ENCODE data around the gene LTB. TPM values are rescaled to one million over a fixed set of nuclear protein-coding genes. Genes with fewer than 3 reads are reported as not detected.

LTB gene
- total and polyA plus RNA-seq, 2 of the 4 experiments (the other 2 are of a cell fraction): not detected

DNA sequence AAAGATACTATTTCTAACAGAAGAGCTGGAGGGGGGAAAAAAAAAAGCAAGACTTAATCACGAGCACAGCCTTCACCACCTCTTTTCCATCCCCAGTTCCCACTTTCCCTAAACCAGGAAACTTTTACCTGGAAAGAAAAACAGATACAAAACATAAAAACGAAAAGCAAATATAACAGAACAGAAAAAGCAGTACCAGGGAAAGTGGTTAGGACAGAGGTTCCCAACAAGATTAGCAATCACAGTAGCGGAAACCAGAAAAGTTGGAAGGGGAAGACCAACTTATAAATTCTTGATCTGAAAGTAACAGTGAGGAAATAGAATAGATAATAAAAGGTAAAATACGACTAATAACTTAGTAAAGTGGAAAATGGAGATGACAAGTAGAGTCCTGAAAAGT is 41.6 kb downstream of the LTB start:
- no peak overlapping the region for H2BK15ac ChIP-seq (ENCODE audit: low read depth, low read length)
- dilution Hi-C loops (cut with HindIII; ENCODE audit: low sequenced_read_pairs, unreplicated experiment): no loop called here
- peak overlapping the region; percentile 99 for H2BK5ac ChIP-seq (ENCODE audit: low read depth, low read length, poor library complexity, severe bottlenecking)
- H2AK5ac ChIP-seq (ENCODE audit: low read depth, low read length): peak overlapping the region; percentile 99
- H3K9me1 ChIP-seq (ENCODE audit: insufficient read depth, low read length): 0 out of 2 replicates have a peak, but pooled peaks cover 6% of the 10 kb centered on the region
- no peaks in the 10 kb centered on the region for H3K9me3 ChIP-seq (ENCODE audit: control insufficient read depth, insufficient read depth, low read length)
- peak overlapping the region; percentile 87 for H4K5ac ChIP-seq (ENCODE audit: low read depth, low read length)
- H3K14ac ChIP-seq (replicated peaks; ENCODE audit: low read depth, low read length): peak overlapping the region; percentile 100
- H2AFZ ChIP-seq (replicated peaks; ENCODE audit: low read length, poor library complexity): no peak overlapping the region
- H4K91ac ChIP-seq (ENCODE audit: insufficient read depth, low read depth, low read length): peak overlapping the region; percentile 99
- in situ Hi-C loops (cut with MboI; ENCODE audit: low sequenced_read_pairs): loop anchor here (5.0 to 10.0 kb wide), 2 partner anchors 48 to 294 kb away; no protein-coding TSS in a partner anchor
- no TSS peak for BruUV-seq (replicated peaks)
- peak overlapping the region; percentile 72 for H3K4me3 ChIP-seq (ENCODE audit: insufficient read depth, low read depth, low read length)
- H3K4me2 ChIP-seq (ENCODE audit: low read depth, low read length): peak overlapping the region; percentile 85
- H3K27me3 ChIP-seq (ENCODE audit: control insufficient read depth, insufficient read depth, low read length): no peaks in the 10 kb centered on the region
- peak overlapping the region; percentile 96 for H3K4ac ChIP-seq (ENCODE audit: low read depth, low read length)
- ChIA-PET POLR2A (ENCODE audit: unreplicated experiment) (interaction anchor here (0.6 kb wide), 1 partner anchor 120 kb away, joined by 4 read pairs; the partner anchor contains the start of gene C6orf47), CTCF (interaction anchor here (1.0 to 1.1 kb wide), 2 partner anchors 8 to 55 kb away, joined by 3 read pairs; no protein-coding TSS in a partner anchor)
- H4K20me1 ChIP-seq (ENCODE audit: insufficient read depth, low read length): peaks cover 61% of the 10 kb centered on the region
- peaks cover 17 to 55% of the 10 kb centered on the region in 2 experiments for H3K79me1 ChIP-seq (ENCODE audit: low read depth in 1 of 2, low read length in 2 of 2)
- ATAC-seq (ENCODE audit: low read depth): no peak
- WGBS, 2 experiments (ENCODE audit: extremely low coverage in 2 of 2, insufficient read length in 1 of 2): no CpG with 5 or more reads among the region's 4 CpGs
- peak overlapping the region; percentile 83 for H3K27ac ChIP-seq (ENCODE audit: insufficient read depth, low read length)
- H3K56ac ChIP-seq (ENCODE audit: extremely low read depth, insufficient read depth, low read length): peak overlapping the region; percentile 99
- no peak for DNase-seq
- H3K36me3 ChIP-seq (ENCODE audit: control insufficient read depth, insufficient read depth, low read length): peaks cover 35% of the 10 kb centered on the region
- TF ChIP-seq ELK1 (IDR thresholded peaks at IDR 0.05; ENCODE audit: borderline replicate concordance, low read depth, low read length) (no peak), RFX5 (IDR thresholded peaks at IDR 0.05; ENCODE audit: low read depth, low read length) (no peak), POLR2A (IDR thresholded peaks at IDR 0.05; ENCODE audit: low read depth, low read length) (no peak), RCOR1 (IDR thresholded peaks at IDR 0.05; ENCODE audit: insufficient replicate concordance, low read length) (no peak), SMC3 (IDR thresholded peaks at IDR 0.05; ENCODE audit: low read depth, low read length) (no peak), MAFK (IDR thresholded peaks at IDR 0.05; ENCODE audit: low read depth, low read length) (no peak), FOS (IDR thresholded peaks at IDR 0.05; ENCODE audit: low read depth, low read length) (no peak), RAD21 (IDR thresholded peaks at IDR 0.05; ENCODE audit: low read length) (no peak), CTCF (conservative IDR thresholded peaks at IDR 0.05; ENCODE audit: low read depth, low read length) (no peak), MAZ (IDR thresholded peaks at IDR 0.05; ENCODE audit: borderline replicate concordance, low read depth, low read length) (no peak), NFE2L2 (IDR thresholded peaks at IDR 0.05; ENCODE audit: low read depth, low read length) (no peak), BHLHE40 (IDR thresholded peaks at IDR 0.05; ENCODE audit: low read depth, low read length) (no peak), CEBPB (IDR thresholded peaks at IDR 0.05; ENCODE audit: low read depth, low read length) (no peak), MXI1 (IDR thresholded peaks at IDR 0.05; ENCODE audit: borderline replicate concordance, low read depth, low read length) (no peak), CHD1 (IDR thresholded peaks at IDR 0.05; ENCODE audit: low read depth, low read length) (no peak), USF2 (IDR thresholded peaks at IDR 0.05; ENCODE audit: low read depth, low read length) (no peak)
- H3K4me1 ChIP-seq (ENCODE audit: control insufficient read depth, insufficient read depth, low read length): peaks cover 10% of the 10 kb centered on the region
- no peak overlapping the region for H2BK20ac ChIP-seq (ENCODE audit: low read depth, low read length)
- peak overlapping the region; percentile 98 for H2AK9ac ChIP-seq (replicated peaks; ENCODE audit: low read depth, low read length, poor library complexity)
- intact Hi-C loops (cut with micrococcal nuclease): loop anchor here (1.0 kb wide), 1 partner anchor 47 kb away; no protein-coding TSS in a partner anchor
- H3K23ac ChIP-seq (ENCODE audit: low read depth, low read length): peak overlapping the region; percentile 99
- peak overlapping the region; percentile 73; the same call in 1 of the 2 replicates for H2BK120ac ChIP-seq (ENCODE audit: low read depth, low read length)
- H3K9ac ChIP-seq (ENCODE audit: low read depth, low read length): peak overlapping the region; percentile 99
- H3K18ac ChIP-seq (ENCODE audit: low read depth, low read length): no peak overlapping the region
- H4K8ac ChIP-seq (ENCODE audit: low read depth in 2 of 2, low read length in 2 of 2): peak overlapping the region; percentile 87 to 99; a peak in 3 of 4 replicates
